CD4-positive, alpha-beta T cell treated with Interleukin-15 for 1 hour (primary cell): Measurements from ENCODE around the gene MBP.
"Not testable (repeated sequence)": the region's sequence is repeated elsewhere in the genome, so short reads cannot be mapped to it uniquely, and the experiment has no call there.

Experiments
- DNase-seq: peaks from one replicate; pipeline ENCODE4 v3.0.0-alpha.2; 2020

MBP gene

DNA sequence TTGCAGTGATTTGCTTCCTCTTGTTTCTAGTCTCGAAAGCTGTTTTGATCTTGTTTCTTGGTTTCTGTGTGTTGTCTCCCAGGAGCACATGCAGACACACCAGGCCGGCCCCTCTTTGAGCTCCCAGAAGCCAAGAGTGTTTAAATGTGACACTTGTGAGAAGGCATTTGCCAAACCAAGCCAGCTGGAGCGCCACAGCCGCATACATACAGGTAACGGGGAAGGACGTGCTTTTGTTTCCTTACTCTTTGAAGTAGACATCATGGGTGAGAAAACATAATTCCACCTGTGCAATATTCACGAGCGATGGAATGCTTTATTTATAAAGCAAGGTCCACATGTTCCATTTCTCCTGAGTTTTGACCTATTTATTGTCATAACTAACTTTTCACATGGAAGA lies 173.0 kb downstream of the MBP start:
- DNase-seq = no peak

DNA sequence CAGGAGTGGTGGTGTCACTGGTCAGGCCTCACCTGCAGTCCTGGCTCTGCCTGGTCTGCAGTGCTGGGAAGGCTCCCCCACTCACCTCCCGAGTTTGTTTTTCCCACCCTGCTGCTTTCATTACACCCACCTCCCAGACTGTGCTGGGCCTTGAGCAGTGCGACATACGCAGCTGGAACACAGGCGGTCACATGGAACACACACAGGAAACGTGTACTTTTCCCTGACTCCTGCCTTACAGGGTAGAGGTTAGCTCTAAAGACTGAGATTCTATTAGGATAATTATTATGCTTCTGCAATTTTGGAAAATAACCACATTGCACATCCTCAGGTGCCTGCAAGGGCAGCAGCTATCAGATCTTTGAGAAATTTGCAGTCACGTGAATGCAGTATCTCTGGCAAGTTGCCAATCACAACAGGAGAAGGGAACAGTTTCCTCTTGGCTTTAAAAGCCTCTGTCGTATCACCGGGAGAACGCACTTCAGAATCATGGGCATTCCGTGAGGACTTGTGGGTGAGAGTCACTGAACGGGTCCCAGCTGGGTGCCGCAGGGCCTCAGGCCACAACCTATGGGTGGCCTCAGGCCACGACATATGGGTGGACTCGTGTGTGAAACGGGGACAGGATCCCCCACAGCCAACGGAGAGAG lies 173.8 kb downstream of the MBP start:
- DNase-seq = no peak

DNA sequence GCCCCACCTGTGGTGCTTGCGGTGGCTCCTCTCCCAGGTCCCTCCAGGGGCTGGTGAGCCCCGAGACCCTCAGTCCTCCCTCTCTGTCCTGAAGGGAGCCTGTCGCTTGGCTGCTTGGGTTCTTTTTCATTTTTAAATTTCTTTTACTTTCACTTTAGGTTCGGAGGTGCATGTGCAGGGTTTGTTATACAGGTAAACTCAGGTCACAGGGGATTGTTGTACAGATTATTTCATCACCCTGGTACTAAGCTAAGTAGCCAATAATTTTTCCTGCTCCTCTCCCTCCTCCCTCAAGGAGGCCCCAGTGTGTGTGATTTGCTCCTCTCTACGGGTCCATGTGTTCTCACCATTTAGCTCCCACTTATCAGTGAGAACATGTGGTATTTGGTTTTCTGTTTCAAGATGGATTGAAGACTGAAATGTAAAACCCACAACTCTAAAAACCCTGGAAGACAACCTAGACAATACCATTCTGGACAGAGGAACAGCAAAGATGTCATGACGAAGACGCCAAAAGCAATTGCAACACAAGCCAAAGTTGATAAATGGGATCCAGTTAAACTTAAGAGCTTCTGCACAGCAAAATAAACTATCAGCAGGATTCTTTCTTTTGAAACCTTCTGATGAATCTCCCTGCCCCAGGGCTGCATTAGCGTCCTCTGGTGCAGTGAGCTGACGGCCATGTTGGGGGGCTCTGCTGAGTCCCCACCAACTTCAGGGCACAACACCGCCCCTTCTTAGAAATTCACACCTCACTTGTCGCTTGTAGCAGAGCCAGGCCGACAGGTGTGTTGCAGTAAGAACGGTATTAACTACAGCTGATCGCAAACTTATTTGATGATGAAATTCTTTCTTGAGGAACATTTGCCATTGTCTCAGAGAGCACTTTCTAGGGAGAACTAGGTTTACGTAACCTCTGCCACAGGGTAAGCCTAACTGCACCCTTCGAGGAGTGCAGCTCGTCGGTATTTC lies 174.9 kb downstream of the MBP start:
- DNase-seq = no peak

DNA sequence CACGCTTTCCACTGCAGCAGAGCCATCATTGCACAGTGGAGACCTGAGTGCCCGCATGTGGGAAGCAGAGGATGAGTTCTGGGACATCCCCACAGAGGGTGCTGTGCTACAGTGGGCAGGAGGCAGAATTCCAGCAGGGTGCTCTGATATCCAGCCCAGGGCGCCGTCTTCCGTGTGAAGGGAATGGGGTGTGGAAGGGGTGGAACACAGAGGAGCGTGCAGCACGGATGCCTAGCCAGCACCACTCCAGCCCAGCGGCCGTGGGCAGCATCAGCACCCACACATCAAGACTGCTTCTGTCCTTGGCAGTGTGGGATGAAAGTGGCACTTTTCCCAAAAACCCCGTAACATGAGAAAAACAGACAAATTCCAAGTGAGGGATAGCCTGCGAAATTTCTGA lies 175.9 kb downstream of the MBP start:
- DNase-seq = no peak

DNA sequence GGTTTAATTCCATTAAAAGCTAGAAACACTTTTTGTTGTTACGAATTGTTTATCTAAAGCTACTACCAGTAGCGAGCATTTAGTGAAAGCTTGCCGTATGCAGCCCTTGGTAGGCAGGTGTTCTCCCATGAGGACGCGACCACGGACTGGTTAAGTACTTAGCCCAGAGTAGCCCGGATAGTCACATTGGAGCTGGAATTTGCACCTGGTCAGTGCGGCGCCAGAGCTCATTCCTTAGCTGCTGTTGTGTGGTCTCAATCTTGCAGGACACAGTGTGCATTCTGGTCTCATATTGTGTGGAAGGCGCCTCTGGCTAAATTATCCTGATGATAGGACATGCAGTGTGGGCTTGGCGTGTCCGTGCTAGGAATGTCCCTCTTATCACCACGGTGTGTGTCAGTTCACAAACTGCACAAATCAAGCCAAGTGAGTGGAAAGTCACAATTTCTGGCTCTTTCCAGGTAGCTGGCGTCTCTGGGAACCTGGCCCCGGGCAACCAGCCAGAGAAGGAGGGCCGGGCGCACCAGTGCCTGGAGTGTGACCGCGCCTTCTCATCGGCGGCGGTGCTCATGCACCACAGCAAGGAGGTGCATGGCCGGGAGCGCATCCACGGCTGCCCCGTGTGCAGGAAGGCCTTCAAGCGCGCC lies 176.9 kb downstream of the MBP start:
- DNase-seq = no peak

DNA sequence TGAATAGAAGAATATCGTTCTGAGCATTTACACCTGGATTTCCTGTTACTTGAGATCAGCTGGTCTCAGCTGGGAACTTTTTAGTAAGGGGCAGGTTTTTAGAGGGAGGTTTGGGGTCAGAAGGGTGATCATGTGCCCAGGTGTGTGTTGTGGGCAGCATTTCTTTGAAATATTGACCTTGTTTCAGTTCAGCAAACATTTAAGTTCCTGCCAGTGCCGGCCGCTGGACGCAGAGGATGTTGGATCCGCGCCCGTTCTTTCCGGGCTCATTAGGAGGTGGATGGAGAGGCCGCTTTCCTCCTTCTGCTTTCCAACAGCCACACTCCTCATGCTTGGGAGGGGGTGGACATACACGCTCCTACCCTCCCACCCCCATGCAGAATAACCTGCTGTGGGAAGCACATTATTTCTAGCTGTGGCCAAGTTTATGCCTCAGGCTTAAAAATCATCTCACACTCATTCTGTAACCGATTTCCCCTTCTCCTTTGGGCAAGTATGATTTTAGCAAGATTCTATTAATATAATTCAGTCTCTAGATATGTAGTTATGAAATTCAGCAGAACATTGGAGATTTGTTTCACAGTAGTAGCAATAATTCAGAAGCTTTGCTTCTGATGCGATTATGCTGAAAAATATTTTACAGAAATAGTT lies 178.9 kb downstream of the MBP start:
- no peak for DNase-seq

DNA sequence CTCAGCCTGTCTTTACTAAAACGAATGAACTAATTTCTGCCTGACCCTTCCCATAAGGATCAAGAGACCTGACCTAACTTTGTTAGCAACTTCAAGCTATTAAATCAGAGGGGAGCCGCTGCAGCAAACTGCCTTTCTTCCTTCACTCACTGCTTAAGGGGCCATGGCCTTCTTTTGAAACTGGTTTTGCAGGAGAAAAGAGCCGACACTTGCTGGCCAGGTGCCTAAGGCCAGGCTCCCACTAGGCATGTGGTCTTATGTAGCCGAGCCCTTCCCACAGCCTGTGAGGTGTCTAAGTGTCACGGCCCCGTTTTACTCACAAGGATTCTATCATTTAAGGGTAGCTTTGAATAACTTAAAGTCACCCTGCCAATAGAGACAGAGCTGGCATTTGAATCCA lies 179.4 kb downstream of the MBP start:
- DNase-seq = no peak

DNA sequence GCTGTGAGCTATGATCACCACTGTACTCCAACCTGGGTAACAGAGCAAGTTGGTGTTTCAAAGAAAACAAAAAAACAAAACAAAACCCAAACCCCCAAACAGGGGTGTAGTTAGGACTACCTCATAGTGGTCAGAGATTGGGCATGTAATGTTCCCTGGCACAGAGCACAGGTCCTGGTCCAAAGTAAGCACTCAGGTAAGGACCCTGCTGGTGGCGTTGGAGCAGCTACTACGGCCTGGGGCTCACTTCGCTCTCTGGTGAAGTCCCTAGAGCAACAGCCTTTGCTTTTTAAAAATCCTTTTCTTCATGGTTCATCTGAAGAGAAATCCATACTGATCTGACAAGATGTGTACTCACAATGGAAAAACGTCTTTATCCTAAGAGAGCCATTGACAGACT lies 179.8 kb downstream of the MBP start:
- no peak for DNase-seq

DNA sequence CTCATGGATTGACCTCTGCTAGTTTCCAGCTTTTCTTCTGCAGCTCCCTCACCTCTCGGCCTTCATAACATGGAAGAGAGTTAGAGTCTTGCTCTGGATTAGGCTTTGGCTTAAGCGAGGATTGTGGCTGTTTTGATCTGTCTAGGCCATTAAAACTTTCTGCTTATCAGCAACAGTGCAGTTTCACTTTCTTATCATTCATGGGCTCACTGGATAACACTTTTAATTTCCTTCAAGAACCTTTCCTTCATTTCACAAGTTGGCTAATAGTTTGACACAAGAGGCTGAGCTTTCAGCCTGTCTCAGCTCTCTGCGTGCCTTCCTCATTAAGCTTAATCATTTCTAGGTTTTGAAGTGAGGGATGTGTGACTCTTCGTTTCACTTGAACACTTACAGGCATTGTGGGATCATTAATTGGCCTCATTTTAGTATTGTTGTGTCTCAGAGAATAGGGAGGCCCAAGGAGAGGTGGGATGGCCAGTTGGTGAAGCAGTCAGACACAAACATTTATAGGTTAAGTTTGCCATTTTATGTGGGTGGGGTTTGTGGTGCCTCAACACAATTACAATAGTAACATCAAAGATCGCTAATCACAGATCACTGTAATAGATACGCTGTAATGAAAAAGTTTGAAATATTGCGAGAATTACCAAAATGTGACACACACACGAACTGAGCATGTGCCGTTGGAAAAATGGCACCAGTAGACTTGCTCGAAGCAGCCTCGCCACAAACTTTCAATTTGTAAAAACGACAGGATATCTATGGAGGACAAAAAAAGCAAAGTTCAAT lies 180.9 kb downstream of the MBP start:
- DNase-seq = no peak

DNA sequence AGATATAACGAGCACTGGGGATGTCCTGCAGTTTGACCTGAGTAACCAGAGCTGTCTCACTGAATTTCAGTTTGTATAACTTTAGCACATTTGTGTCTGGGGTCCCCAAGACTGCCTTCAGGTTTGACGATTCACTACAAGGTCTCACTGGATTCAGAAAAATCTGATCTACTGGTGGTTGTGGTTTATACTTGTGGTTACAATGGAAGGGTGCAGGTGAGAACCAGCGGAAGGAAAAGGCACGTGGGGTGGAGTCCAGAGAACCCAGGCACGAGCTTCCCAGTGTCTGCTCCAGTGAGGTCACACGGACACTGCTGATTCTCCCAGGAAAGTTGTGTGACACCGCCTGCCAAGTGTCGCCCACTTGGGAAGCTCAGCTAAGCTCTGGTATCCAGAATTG lies 184.2 kb downstream of the MBP start:
- DNase-seq = no peak

DNA sequence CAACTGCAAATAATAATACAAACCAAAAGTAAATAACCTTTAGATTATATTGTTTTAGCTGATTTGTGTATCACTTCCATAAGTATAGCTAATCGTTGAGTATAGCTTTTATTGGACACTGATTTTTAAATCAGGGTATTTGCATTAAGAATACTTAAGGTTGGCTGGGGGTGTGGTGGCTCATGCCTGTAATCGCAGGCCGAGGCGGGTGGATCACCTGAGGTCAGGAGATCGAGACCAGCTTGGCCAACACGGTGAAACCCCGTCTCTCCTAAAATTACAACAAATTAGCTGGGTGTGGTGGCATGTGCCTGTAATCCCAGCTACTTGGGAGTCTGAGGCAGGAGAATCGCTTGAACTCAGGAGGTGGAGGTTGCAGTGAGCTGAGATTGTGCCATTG lies 188.2 kb downstream of the MBP start:
- not testable (repeated sequence) for DNase-seq

DNA sequence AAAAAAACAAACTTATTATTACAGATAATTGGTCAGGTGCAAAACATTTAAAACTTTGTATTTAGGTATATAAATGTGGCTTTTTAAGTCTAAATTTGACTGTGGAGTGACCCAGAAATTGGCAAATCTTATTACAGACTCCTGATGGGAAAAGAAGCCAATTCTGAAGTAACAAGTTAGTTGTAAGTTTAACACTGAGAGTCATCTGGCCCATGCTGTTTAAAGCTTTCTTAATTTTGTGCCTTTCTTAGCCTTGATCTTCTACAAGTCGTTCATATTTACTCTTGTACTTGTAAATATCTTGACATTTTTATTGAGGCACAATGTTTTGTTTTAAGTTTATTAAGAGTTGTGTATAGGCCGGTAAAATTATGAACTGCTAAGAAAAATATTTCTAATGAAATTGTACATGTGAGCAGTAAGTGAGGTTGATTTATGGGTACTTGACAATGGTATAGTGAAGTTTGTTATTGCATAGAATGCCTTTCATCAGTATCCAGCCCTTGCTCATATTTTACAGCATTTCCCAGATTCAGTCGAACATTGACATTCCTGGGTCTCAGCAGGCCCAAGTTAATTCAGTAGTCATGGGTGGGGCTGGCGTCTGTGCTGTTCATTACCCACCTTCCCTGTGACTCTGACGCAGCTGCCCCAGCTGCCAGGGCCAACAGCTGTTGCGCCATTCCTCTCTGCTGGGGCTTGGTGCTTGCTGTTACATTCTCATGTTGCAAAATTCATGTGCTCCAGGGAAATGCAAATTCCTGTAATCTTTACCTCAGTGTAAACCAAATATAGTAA lies 188.8 kb downstream of the MBP start:
- DNase-seq = no peak

DNA sequence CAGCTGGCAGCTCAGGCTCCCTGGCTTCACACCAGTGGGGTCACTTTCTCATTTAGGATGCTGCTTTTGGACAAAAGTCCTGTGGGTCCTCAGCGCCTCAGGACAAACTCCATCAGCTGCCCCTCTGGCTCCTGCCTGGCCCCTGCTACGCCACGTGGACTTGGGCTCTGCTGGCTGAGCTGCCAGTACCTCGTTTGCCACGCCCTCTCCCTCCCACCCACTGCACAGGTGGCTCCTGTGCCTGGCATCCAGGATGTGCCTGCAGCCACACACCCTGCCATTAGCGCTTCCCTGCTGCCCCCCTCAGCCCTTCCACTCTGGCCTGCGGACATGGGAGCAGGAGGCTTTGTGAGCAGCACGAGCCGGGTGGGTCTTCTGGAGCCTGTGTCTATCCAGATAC lies 191.3 kb downstream of the MBP start:
- no peak for DNase-seq

DNA sequence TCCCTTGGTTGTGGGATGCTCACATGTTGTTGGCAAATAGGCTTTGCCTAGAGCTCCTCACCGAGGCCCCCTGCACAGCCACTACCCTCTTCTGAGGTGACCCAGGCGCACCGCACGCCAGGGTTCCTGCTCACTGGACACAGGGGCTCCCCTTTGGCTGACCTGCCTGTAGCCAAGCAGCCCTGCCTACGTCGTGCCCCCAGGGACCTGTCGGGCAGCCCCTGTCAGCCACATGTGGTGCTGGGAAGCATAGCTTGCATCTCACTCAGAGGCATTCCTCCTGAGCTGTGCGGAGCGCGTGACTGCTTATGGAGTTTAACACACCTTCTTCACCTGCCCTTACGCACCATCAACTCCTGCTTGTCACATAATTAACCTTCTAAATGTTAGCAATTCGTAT lies 194.0 kb downstream of the MBP start:
- DNase-seq = no peak

DNA sequence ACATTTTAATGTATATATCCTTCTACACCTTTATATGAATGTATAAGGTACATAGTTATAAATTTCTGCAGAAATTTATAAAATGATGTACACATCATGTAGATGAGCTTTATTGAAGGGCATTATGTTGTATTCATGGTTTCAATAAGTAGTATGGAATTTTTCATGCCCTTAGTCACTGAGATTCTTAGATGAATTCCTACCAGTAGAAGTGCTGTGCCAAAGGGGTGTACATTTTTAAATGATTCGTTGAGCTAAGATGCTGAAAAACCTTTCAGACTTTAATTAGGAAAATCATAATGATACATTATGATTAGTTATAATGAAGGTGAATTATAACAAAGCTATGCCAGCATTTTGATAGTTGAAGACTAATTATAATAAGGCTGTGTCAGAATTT lies 195.0 kb downstream of the MBP start:
- no peak for DNase-seq

DNA sequence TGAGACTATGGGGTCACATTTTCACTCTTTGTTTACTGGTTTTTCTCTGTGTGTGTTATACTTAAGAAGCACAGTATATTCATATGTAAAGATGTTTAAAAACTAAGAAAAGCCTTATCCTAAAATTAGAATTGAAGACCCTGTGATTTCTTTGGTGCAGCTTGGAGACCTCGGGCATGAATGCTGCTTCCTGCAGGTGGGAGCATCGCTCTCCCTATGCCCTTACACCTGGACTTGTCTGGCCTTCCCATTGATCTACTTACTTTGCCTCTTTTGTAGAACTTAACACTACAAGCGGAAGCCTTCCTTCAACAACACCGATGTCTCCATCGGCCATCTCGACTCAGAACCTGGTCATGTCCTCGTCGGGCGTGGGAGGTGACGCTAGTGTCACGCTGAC lies 195.7 kb downstream of the MBP start:
- no peak for DNase-seq

DNA sequence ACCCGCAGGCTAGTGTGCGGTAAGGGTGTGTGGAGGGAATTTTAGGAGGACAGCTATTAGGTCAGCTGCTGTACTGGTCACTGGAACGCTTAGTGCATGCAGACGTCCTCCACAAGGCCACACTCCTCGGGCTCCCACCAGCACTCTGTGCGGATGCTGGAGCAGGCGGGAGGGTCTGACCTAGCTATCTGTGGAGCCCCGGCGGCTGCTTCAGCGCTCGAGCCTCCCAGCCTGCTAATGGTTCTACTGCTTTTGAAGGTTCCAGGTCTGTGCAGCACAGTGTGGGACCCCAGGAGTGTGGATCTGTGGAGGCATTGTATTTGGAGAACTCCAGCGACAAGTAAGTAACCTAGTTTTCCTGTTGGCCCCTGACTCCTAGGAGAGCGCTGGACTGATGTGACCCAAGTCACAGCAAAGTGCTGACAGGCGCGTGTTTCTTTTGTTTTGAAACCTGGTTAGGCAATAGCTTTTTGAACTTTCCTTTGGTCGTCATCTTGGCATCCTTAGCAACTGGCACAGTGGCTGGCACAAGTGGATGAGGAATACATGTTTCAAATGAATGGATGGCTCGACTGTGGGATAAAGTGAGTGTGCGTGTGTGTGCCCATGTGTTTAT lies 196.8 kb downstream of the MBP start:
- no peak for DNase-seq

DNA sequence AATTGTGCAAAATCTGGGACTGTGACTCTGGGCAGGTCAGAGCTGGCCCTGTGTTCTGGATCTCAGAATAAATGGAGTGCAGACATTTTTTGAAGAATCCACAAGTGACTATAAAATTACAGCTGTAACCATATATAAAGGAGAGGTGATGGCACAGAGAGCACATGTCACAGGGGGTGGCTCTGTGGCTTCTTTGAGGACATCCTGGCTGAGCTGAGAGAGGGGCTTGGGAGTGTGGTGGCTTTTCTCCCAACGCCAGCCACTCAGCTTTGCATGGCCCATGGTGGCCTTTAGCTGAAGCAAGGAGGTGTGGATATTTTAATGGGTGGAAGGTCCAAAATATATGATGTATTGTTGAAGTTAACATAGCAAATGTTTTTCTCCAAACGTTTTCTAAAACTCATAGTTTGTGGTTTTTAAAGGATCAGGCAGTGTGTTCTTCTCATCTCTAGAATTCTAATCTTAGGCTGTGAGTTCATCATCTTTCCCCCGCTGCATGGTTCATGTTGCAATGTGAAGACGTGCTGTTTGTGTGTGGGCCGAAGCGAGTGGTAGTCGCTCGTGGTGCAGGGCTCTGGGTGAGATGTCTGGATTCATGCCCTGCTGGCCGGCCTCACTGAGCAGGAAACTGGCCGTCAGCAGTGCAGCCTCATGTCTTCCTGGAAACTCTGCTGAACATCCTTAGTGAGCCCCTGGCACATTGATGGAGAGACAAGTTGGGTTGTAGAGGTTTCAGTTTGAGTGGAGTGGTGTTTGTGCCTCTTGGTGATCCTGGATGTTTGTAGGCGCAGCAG lies 200.4 kb downstream of the MBP start:
- DNase-seq = no peak

DNA sequence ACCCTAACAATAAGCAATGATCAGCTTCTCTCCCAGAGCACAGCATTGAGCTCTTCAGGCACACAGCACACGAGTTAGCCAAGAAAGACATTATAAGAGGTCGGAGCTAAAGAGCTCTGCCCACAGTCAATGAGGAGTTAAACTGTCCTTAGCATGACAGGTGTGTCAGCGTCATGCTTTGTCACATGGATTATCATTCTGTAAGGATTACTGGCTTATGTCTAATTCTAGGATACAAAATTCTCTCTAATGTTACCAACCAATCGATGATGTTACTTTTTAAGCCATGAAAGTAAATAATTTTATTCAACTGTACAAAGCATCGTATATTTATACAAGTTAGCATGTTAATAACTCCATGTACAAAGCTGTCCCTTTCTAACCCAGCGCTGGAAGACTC lies 201.4 kb downstream of the MBP start:
- no peak for DNase-seq
